Kidney (tissue), 14 donors: Measurements from ENCODE around the gene FAM180A. TPM values are rescaled to one million over a fixed set of nuclear protein-coding genes. Genes with fewer than 3 reads are reported as not detected.

Source experiments
- DNase-seq, 5 donors: peaks; one replicate each; pipeline ENCODE4 v3.0.0-alpha.2; 2013 to 2020
- FAIRE-seq: peaks from 2 replicates; lab custom pipeline; 2012; peaks lifted over from hg19 to GRCh38; lab: Jason Lieb, UNC
- H3K27ac ChIP-seq, 2 donors: one replicate each; pipeline ENCODE4 v1.7.0; 2013; ENCODE audit warnings: low read depth in 2 of 2, low read length in 2 of 2, inconsistent platforms in 1 of 2
- H3K27me3 ChIP-seq: one replicate; pipeline ENCODE4 v1.7.1; 2013; ENCODE audit warnings: low read length, inconsistent platforms; ENCODE audit not compliant: control insufficient read depth, insufficient read depth
- H3K36me3 ChIP-seq, 3 donors: one replicate each; pipeline versions ENCODE4 v1.7.0 to v1.7.1; 2013; ENCODE audit warnings: low read length in 3 of 3, control low read depth in 1 of 3, inconsistent platforms in 1 of 3; ENCODE audit not compliant: insufficient read depth in 3 of 3, control insufficient read depth in 2 of 3
- H3K4me1 ChIP-seq, 3 donors: one replicate each; pipeline versions ENCODE4 v1.7.0 to v1.7.1; 2013; ENCODE audit warnings: low read length in 3 of 3, inconsistent platforms in 1 of 3, low read depth in 1 of 3; ENCODE audit not compliant: control insufficient read depth in 2 of 3, insufficient read depth in 2 of 3
- H3K4me3 ChIP-seq, 3 donors: one replicate each; pipeline versions ENCODE4 v1.7.0 to v1.8.1; 2013; ENCODE audit warnings: low read length in 3 of 3, control low read depth in 1 of 3, inconsistent platforms in 1 of 3
- H3K9ac ChIP-seq, 3 donors: one replicate each; pipeline versions ENCODE4 v1.7.0 to v1.7.1; 2013; ENCODE audit warnings: low read length in 3 of 3, control low read depth in 1 of 3, inconsistent platforms in 1 of 3
- H3K9me3 ChIP-seq, 3 donors: one replicate each; pipeline versions ENCODE4 v1.7.0 to v1.7.1; 2013; ENCODE audit warnings: low read length in 3 of 3, control low read depth in 1 of 3, inconsistent platforms in 1 of 3; ENCODE audit not compliant: control insufficient read depth in 2 of 3, insufficient read depth in 1 of 3
- intact Hi-C: fragments of 100-400 bp; cut with DNase I; formaldehyde crosslinking; loops from one replicate; pipeline ENCODE4 v1.11.1; 2022
- polyA plus RNA-seq: library from polyadenylated mRNA; stranded (reverse); fragments of 350-450 nt; fragmentation: Illumina TruSeq; extraction: RNeasy Lipid Tissue Mini Kit (QIAGEN cat#74804); gene quantifications from one replicate; pipeline ENCODE4 v1.2.3, GENCODE V29; 2014; ENCODE audit warnings: low read depth, low replicate concordance; ENCODE audit not compliant: insufficient read depth
- total RNA-seq: library from RNA; stranded (reverse); fragmentation: NEBNext Ultra II Directional; extraction: Animal tissue kit (Norgen Biotek cat#: 25700); gene quantifications from one replicate; pipeline ENCODE4 v1.2.1, GENCODE V29; 2021
- TF ChIP-seq, protein P1 (sequence below): IDR thresholded peaks from 3 replicates; pipeline ENCODE4 v1.5.1; 2012; ENCODE audit warnings: mild to moderate bottlenecking, moderate library complexity, borderline replicate concordance; ENCODE audit not compliant: insufficient read depth; ENCODE audit errors: extremely low read depth
- donor health status: control.
- donor health status: control.
- donor health status: control.
- donor health status: control.
- donor health status: control.
- donor health status: DM: yes; HTN: yes; CAD: no.
- donor health status: Normal renal cell carcinoma (clear cell type).

Gene FAM180A
- total and polyA plus RNA-seq, 2 donors from 2014 or later = 1.7 to 2.2 TPM

- no peak overlapping the region for H3K9ac ChIP-seq
- FAIRE-seq (no peak), DNase-seq (no peak)
- no peaks in the 10 kb centered on the region for H3K36me3 ChIP-seq
- no peaks in the 10 kb centered on the region for H3K9me3 ChIP-seq
- no peaks in the 10 kb centered on the region for H3K4me1 ChIP-seq
- H3K27me3 ChIP-seq = no peaks in the 10 kb centered on the region
- H3K27ac ChIP-seq = no peak overlapping the region
- TF ChIP-seq, protein P1, sequence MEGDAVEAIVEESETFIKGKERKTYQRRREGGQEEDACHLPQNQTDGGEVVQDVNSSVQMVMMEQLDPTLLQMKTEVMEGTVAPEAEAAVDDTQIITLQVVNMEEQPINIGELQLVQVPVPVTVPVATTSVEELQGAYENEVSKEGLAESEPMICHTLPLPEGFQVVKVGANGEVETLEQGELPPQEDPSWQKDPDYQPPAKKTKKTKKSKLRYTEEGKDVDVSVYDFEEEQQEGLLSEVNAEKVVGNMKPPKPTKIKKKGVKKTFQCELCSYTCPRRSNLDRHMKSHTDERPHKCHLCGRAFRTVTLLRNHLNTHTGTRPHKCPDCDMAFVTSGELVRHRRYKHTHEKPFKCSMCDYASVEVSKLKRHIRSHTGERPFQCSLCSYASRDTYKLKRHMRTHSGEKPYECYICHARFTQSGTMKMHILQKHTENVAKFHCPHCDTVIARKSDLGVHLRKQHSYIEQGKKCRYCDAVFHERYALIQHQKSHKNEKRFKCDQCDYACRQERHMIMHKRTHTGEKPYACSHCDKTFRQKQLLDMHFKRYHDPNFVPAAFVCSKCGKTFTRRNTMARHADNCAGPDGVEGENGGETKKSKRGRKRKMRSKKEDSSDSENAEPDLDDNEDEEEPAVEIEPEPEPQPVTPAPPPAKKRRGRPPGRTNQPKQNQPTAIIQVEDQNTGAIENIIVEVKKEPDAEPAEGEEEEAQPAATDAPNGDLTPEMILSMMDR = no peak
- intact Hi-C loops = no loop called here
- H3K4me3 ChIP-seq = no peak overlapping the region
These were observed 45.2 kb upstream of the FAM180A start for GRCh38 chr7:135793841-135794240.

DNA sequence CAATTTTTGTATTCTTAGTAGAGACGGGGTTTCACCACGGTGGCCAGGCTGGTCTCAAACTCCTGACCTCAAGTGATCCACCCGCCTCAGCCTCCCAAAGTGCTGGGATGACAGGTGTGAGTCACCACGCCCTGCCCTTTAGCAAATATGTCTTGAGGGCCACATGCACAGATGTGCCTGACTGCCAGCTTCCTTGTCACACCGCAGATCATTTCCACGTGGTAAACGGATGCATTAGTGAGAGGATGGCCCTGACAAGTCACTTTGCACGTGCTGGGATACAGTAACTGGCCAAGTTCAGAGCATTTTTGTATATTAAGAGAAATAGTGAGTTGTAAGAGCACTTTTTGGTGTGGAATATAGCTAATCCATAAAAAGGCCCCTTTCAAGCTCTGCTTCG lies 44.3 kb upstream of the FAM180A start:
- no peaks in the 10 kb centered on the region for H3K36me3 ChIP-seq
- H3K9ac ChIP-seq = no peak overlapping the region
- no peaks in the 10 kb centered on the region for H3K4me1 ChIP-seq
- FAIRE-seq = no peak
- intact Hi-C loops = no loop called here
- TF ChIP-seq, protein P1 = no peak
- no peaks in the 10 kb centered on the region for H3K27me3 ChIP-seq
- H3K9me3 ChIP-seq = no peaks in the 10 kb centered on the region
- H3K27ac ChIP-seq = no peak overlapping the region
- H3K4me3 ChIP-seq = no peak overlapping the region
- DNase-seq = no peak

GRCh38 chr7:135792363-135792668 lies 43.7 kb upstream of the FAM180A start:
- no peaks in the 10 kb centered on the region for H3K36me3 ChIP-seq
- no peak for FAIRE-seq
- no peaks in the 10 kb centered on the region for H3K9me3 ChIP-seq
- no peaks in the 10 kb centered on the region for H3K27me3 ChIP-seq
- TF ChIP-seq, protein P1 = no peak
- no peaks in the 10 kb centered on the region for H3K4me1 ChIP-seq
- intact Hi-C loops = no loop called here
- H3K9ac ChIP-seq = no peak overlapping the region
- DNase-seq = no peak
- H3K27ac ChIP-seq = no peak overlapping the region
- no peak overlapping the region for H3K4me3 ChIP-seq
